ENCODE data around the gene NAXD.
A peak's percentile ranks its signal among the peaks of the same experiment; 100 is the strongest.
"Not testable (repeated sequence)": the region's sequence is repeated elsewhere in the genome, so short reads cannot be mapped to it uniquely, and the experiment has no call there.

The NAXD gene

GRCh38 chr13:110615322-110616102, at the start of gene NAXD:
Gene NAXD, plus strand, starts transcription at chr13:110615545. Its CDS starts 57 bp downstream, at chr13:110615602.
- peak; percentile 60 for DNase-seq (ENCODE audit: low read depth)

DNA sequence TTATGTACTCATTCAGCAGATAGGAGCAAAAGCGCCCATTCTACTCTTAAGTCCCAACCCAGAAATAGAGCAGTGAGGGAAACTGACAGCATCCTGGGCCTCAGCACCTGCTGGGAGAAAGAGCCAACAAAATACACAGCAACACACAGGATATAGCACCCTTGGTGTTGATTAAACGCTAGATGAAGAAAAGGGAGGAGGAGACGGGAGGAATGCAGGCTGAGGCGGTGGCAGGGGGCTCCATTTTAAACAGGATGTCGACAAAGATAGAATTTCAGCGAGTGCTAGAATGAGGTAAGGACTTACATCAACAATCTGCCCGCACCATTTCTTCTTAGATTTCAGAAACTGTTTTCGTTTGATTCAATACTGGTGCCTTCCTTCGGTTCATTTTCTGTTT, 49.2 kb upstream of the NAXD start:
- DNase-seq (ENCODE audit: low read depth) = no peak

- DNase-seq (ENCODE audit: low read depth) = no peak
Observed at GRCh38 chr13:110568612-110569011, 46.7 kb upstream of the NAXD start.

GRCh38 chr13:110569962-110570361, 45.4 kb upstream of the NAXD start:
- not testable (repeated sequence) for DNase-seq (ENCODE audit: low read depth)

- no peak for DNase-seq (ENCODE audit: low read depth)
Observed at GRCh38 chr13:110570886-110571285, 44.5 kb upstream of the NAXD start.

- no peak for DNase-seq (ENCODE audit: low read depth)
Observed at GRCh38 chr13:110571896-110572777, 43.2 kb upstream of the NAXD start.

DNA sequence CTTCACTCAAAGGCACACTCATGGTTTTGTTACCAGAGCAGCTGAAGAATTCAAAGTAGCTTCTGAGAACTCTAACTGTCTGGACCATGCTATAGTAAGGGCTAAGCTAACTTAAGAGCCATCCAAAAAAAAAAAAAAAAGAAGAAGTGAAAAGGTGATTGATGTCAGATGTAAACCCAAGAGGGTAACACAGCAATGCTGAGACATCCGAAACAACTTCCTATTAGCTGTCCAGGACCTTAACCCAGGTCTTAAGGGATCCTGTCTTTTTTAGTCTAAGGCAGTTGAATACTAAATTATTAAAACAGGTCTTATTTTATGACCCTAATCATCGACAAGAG, 42.6 kb upstream of the NAXD start:
- DNase-seq (ENCODE audit: low read depth) = no peak

DNA sequence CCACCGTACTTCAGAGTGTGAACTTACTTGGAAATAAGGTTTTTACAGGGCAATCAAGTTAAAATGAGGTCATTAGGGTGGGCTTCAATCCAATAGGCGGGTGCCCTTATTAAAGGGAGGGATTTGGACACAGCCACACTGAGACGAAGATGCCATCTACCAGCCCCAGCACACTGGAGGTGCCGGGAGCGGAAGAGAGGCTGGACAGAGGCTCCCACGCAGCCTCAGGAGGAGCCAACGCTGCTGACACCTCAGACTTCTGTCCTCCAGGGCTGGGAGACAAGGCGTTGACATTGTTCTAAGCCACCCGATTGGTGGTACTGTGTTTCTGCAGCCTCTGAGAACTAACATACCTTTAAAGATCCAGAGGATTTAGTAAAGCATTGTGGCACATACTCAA, 41.2 kb upstream of the NAXD start:
- no peak for DNase-seq (ENCODE audit: low read depth)

DNA sequence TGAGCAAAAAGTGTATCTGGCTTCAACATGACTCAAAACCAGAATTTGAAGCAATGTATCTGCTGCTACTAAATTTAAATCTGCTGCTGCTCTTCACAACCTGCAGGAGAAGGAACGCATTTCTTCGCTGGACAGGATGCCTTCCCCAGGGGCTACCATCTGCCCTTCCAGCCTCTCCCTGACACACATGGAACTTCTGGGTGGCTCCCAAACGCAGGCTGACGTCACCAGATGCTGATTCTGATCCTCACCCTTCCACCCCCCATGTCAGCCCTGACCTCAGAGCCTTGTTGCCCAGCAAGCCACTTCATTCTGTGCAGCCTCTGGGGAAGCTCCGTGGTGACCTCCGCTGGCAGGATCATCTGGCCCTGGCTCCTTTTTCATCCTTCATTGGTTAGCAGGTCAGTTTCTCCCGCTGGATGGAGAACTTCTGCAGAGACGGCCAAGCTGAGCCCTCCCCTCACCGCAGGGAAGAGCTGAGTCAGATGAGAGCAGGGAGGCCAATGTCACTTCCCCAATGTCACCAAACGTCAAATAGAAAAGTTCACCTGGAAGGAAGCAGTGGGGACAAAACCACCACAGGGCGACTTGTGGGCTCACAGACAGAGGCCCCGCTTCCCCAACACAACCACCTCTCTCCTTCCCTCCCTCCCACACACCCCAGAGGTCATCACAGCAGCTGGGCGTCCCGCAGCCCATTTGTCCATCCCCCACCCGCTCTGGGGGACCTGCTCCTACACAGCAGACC, 39.8 kb upstream of the NAXD start:
- no peak for DNase-seq (ENCODE audit: low read depth)

GRCh38 chr13:110576070-110576394, 39.3 kb upstream of the NAXD start:
- DNase-seq (ENCODE audit: low read depth) = no peak

DNA sequence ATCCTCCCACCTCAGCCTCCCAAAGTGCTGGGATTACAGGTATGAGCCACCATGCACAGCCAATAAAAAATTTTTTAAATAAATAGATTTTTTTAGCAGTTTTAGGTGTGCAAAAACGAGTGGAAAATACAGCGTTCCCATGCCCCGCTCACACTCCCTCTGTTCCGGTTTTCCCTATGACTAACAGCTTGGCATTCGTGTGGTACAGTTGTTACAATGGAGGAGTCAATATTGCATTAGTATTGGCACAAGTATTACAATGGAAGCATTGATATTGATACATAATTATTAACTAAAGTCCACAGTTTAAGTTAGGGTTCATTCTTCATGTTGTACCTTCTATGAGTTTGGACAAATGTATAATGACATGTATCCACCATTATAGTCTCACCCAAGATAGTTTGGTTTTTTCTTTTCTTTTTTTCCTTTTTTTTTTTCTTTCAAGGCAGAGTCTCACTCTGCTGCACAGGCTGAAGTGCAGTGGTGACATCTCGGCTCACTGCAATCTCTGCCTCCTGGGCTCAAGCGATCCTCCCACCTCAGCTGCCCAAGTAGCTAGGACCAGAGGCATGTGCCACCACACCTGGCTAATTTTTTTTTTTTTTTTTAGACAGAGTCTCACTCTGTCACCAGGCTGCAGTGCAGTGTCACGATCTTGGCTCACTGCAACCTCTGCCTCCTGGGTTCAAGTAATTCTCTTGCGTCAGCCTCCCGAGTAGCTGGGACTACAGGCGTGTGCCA, 38.4 kb upstream of the NAXD start:
- no peak for DNase-seq (ENCODE audit: low read depth)

DNA sequence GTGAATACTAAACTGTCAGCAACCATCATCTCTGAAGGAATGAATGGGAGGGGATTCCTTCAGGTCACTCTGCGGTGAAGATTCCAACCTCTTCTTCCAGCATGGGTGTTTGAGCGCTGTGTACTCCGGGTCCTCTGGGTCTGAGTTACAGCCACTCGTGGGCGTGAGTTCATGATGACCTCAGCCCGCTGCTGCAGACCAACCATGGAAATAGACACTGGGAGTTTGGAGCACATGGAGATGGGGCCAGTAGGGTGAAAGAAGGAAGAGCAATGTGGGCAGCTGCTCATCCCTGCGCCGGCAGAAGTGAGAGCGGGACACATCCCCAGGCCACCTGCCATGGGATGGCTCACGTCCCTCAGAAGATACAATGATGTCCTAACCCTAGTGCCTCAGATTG, 37.0 kb upstream of the NAXD start:
- DNase-seq (ENCODE audit: low read depth) = no peak

DNA sequence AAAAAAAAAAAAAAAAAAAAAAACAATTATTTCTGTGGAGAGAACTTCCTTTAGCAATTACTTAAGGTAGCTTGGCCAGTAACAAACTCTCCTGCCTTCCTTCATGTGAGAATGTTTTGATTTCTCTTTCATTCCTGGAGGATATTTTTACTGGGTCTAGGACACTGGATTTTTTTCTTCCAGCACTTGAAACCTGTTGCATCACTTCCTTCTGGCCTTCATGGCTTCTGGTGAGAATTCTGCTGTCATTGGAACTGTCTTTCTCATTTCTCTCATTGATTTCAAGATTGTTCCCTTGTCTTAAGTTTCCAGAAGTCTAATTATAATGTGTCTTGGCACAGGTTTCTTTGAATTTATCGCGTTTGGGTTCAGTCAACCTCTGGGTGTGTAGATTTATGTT, 34.5 kb upstream of the NAXD start:
- DNase-seq (ENCODE audit: low read depth) = no peak

GRCh38 chr13:110581506-110582185, 33.7 kb upstream of the NAXD start:
- no peak for DNase-seq (ENCODE audit: low read depth)

GRCh38 chr13:110582421-110582954, 32.9 kb upstream of the NAXD start:
- no peak for DNase-seq (ENCODE audit: low read depth)

- no peak for DNase-seq (ENCODE audit: low read depth)
Observed at GRCh38 chr13:110583178-110583865, 32.0 kb upstream of the NAXD start.

DNA sequence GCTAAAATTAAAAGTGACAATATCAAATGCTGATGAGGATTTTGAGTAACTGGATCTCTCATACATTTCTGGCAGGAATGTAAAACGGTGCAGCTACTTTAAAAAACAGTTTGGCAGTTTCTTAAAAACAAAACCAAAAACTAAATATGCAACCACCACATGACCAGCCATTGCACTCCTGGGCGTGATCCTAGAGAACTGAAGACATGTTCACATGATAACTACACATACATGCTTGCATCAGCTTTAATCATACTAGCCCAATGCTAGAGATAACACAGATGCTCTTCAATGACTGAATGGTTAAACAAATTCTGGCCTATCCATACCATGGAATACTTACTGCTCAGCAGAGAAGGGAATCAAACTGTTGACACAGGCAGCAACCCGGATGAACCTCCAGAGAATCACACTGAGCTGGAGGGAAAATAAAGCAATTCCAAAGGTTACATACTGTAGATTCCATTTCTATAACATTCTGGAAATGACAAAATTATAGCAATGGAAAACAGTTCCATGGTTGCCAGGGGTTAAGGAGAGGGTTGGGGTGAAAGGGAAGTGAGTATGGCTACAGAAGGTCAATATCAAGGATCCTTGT, 25.5 kb upstream of the NAXD start:
- no peak for DNase-seq (ENCODE audit: low read depth)

GRCh38 chr13:110590577-110590976, 24.8 kb upstream of the NAXD start:
- no peak for DNase-seq (ENCODE audit: low read depth)

DNA sequence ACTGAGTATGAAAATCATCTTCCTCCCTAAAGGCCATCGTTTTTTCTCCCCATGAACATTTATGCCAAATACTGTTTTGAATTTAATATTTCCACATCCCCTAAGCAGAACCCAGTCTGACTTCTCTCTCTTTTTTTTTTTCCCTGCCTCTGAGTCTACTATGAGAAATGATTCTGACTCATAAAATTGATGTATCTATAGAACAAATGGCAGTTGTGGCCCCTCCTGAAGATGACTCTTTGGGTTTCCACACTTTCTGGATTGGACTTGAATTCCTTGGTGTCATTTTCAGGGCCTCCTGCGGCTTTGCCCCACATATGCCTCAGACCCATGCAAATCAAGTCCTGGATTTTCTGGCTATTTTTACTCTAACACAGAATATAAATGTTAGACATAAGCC, 22.7 kb upstream of the NAXD start:
- no peak for DNase-seq (ENCODE audit: low read depth)

- no peak for DNase-seq (ENCODE audit: low read depth)
Observed at GRCh38 chr13:110593430-110594130, 21.8 kb upstream of the NAXD start.
